MV-4-11 (cell line): ENCODE data around the gene TEX264.
"Not testable (repeated sequence)": the region's sequence is repeated elsewhere in the genome, so short reads cannot be mapped to it uniquely, and the experiment has no call there.

ENCODE experiments used
- DNase-seq: peaks from one replicate; lab custom pipeline; 2025; lab: John Stamatoyannopoulos, UW

Gene TEX264

GRCh38 chr3:51670823-51671733, at the start of gene TEX264:
Gene TEX264, plus strand, starts transcription at chr3:51671252. Its CDS starts 3,053 bp downstream, at chr3:51674305.
- peak; percentile 91 for DNase-seq

GRCh38 chr3:51622413-51622812, 48.6 kb upstream of the TEX264 start:
- DNase-seq, result no peak

- no peak for DNase-seq
Observed at GRCh38 chr3:51622868-51623267, 48.2 kb upstream of the TEX264 start.

- no peak for DNase-seq
Observed at GRCh38 chr3:51630513-51630912, 40.5 kb upstream of the TEX264 start.

GRCh38 chr3:51637144-51637940, 33.7 kb upstream of the TEX264 start:
- no peak for DNase-seq

- DNase-seq, result peak; percentile 69
Observed at GRCh38 chr3:51637941-51638471, 33.0 kb upstream of the TEX264 start.

- DNase-seq, result peak; percentile 28
Observed at GRCh38 chr3:51642462-51642861, 28.6 kb upstream of the TEX264 start.

GRCh38 chr3:51646091-51646490, 25.0 kb upstream of the TEX264 start:
- DNase-seq, result no peak

- DNase-seq, result not testable (repeated sequence)
Observed at GRCh38 chr3:51652103-51652502, 18.9 kb upstream of the TEX264 start.

GRCh38 chr3:51653409-51653808, 17.6 kb upstream of the TEX264 start:
- not testable (repeated sequence) for DNase-seq

GRCh38 chr3:51657234-51657633, 13.8 kb upstream of the TEX264 start:
- DNase-seq, result no peak

GRCh38 chr3:51659942-51660341, 11.1 kb upstream of the TEX264 start:
- DNase-seq, result no peak

- no peak for DNase-seq
Observed at GRCh38 chr3:51662456-51662855, 8.6 kb upstream of the TEX264 start.

GRCh38 chr3:51668756-51669155, 2.3 kb upstream of the TEX264 start:
- no peak for DNase-seq

GRCh38 chr3:51669241-51670052, 1.6 kb upstream of the TEX264 start:
- DNase-seq, result peak; percentile 78

- DNase-seq, result no peak
Observed at GRCh38 chr3:51670053-51670822, 814 bp upstream of the TEX264 start.

- peak; percentile 69 for DNase-seq
Observed at GRCh38 chr3:51671734-51672475, 853 bp downstream of the TEX264 start.

GRCh38 chr3:51673181-51673801, 2.2 kb downstream of the TEX264 start:
- DNase-seq, result no peak

GRCh38 chr3:51673802-51674654, 3.0 kb downstream of the TEX264 start:
- no peak for DNase-seq
